HUDEP-2 (cell line): ENCODE measurements around the gene OSBP2.

Source experiments
- DNase-seq, 76 experiments: peaks; one replicate each; lab custom pipeline; 2025; ENCODE audit not compliant: unreplicated experiment in 76 of 76; lab: John Stamatoyannopoulos, UW

OSBP2 gene

GRCh38 chr22:30802202-30803166 is 107.8 kb downstream of the OSBP2 start:
- DNase-seq: peak in 72 of 76 experiments; percentile 19 to 88 (median 74)

DNA sequence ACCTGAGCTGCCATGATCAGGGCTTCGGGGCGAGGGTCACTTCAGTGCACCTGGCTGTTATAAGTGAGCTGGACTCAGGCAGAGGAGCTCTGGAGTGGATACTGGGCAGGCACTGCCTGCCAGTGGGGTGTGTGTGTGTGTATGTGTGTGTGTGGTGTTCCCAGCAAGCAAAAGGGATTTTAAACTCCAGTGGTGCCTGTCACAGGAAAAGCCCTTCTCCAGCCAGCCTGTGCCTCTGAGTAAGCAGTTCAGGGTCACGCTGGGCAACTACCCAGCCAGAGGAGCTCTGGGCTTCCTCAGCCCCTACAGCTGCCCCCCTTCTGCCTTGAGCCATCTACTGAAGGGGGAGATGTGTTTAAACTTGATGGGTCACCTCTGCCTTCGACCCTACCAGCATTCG is 109.0 kb downstream of the OSBP2 start:
- DNase-seq: no peak

DNA sequence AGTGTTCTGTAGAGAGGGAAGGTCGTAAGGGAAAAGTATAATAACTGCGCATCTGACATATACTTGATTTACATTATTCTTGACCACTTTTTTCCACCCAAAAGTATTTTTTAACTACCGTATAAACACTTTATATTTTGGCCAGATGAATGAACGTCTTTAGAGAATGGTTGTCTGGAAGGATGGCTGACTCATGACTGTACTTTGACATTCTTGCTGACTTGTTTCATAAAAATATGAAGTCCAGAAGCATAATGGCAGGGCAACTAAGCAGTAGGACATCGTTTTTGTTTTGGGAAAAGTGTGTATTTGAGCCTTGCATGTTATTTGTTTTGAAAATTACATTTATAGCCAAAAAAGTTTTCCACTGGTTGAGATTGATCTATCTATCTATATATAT is 110.0 kb downstream of the OSBP2 start:
- no peak for DNase-seq

DNA sequence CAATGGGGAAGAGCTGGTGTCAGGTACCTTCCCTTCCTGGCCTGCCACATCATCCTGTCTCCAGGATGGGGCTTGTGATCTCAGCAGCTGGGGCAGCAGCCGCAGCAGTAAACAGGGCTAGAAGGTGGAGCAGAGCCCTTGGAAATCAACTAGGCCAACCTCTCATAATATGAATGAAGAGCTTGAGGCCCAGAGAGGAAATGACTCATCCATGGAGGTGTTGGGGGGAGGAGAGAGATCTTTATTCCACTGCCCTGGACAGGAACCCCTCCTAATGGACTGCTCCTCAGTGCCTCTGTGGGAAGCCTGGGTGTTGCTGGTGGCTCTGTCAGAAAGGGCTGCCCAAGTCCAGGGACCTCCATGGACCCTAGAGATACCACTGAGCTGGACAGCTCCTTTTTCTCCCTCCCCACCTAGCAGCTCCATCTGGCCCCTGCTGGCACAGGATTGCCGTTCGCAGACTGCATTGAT is 111.8 kb downstream of the OSBP2 start:
- DNase-seq: no peak

- no peak for DNase-seq
Measured at GRCh38 chr22:30809086-30809485, 114.4 kb downstream of the OSBP2 start.

GRCh38 chr22:30810105-30810504 is 115.4 kb downstream of the OSBP2 start:
- DNase-seq: no peak

DNA sequence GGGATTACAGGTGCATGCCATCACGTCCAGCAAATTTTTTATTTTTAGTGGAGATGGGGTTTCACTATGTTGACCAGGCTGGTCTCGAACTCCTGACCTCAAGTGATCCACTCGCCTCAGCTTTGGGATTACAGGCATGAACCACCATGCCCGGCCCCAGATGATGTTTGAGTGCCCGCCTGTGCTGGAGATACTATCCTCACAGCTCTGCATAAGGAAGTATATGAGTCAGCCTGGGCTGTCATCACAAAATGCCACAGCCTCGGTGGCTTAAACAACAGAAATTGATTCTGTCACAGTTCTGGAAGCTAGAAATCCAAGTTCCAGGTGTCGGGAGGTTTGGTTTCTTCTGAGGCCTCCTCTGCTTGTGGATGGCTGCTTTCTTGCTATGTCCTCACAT is 119.3 kb downstream of the OSBP2 start:
- no peak for DNase-seq

DNA sequence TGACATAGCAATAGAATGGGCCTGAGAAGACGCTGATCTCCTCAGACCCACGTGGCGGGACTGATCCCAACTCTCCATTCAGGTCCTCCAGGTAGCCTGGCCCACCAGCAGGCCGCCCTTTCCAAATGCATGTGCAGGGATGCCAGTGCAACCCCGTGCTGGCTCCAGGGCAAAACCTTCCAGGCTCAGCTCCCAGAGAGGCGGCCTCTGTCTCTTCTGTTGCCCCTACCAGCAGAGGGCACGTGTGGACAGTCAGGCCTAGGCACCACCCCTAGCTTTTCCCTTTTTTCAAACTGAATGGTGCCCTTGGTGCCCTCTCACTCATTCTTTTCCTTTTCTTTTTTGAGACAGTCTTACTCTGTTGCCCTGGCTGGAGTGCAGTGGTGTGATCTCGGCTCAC is 121.7 kb downstream of the OSBP2 start:
- DNase-seq: peak in 25 of 76 experiments; percentile 1 to 59 (median 18)

GRCh38 chr22:30821381-30821780 is 126.7 kb downstream of the OSBP2 start:
- DNase-seq: no peak

- no peak for DNase-seq
Measured at GRCh38 chr22:30821863-30822215, 127.2 kb downstream of the OSBP2 start.

DNA sequence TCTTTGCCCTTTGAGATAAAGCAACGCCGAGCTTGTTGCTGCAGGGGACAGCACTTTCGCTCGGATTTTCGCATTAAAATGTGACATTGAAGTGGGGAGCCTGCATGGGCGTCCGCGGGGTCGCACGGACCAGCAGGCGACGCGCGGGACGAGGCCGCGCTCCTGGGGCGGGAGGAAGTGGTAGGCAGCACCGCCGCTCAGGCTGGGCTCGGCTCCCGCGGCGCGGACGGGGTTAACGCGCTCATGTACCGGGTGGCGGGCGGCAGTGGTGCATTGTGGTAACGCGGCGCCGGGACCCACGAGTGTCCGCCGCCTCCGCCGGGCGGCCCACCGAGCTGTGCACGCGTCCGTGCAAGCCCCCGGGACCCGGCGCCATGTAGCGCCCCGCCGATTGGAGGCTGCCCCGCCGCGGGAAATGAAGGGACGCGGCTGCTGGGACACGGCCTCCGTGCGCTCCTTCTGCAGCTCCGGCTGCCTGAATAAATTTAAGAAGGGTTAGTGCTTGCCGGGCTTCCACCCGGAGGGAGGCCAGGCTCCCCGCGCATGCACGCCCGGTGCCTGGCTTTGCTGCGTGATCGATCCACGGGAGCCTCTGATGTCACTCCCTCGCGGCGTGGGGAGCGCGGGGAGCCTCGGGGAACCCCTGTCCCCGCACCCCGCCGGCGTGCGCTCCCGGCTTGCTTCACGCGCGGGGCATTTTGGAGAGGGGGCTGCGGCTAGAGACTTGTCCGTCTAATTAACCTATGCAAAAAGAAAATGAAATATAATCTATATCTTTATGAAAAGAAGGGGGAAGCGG is 127.7 kb downstream of the OSBP2 start:
- DNase-seq: no peak

- DNase-seq: peak in 1 of 76 experiments; percentile 4
Measured at GRCh38 chr22:30823015-30823370, 128.3 kb downstream of the OSBP2 start.

DNA sequence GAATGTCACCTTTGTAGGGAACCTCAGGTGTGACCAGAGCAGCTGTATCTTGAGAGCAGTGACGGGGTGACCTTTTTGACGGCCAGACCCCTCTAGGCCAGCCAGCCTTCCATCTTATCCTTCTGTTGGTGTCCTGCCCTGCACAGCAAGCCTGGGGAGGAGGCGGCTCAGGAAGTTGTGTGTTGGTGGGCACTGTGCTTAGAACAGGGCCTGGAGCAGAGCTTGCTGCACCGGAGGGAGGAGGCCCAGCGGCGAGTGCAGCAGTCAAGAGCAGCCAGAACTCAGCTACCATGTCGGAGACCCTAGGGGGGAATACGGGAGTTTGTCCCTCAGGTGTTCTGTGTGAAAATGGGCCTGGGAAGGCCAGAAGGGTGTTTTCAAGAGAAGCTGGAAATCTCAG is 129.4 kb downstream of the OSBP2 start:
- no peak for DNase-seq

DNA sequence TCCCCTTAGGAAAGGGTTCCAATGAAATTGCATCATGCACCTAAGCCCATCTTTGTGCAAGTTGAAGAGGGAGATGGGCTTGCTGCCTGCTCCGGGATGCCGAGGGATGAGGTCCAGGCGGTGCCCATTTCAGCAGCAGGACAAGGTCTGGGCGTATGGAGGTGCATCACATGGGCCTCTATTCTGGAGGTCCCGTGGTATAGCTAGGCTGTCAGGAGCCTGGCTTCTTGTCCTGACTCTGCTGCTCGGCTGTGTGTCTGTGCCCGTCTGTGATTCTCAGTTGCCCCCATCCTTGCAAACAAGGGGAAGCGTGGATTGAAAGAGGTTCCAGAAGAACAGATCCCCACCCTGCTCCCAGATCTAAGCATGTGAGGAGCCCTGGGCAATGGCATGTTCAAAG is 130.0 kb downstream of the OSBP2 start:
- no peak for DNase-seq

GRCh38 chr22:30825711-30826505 is 131.2 kb downstream of the OSBP2 start:
- no peak for DNase-seq

DNA sequence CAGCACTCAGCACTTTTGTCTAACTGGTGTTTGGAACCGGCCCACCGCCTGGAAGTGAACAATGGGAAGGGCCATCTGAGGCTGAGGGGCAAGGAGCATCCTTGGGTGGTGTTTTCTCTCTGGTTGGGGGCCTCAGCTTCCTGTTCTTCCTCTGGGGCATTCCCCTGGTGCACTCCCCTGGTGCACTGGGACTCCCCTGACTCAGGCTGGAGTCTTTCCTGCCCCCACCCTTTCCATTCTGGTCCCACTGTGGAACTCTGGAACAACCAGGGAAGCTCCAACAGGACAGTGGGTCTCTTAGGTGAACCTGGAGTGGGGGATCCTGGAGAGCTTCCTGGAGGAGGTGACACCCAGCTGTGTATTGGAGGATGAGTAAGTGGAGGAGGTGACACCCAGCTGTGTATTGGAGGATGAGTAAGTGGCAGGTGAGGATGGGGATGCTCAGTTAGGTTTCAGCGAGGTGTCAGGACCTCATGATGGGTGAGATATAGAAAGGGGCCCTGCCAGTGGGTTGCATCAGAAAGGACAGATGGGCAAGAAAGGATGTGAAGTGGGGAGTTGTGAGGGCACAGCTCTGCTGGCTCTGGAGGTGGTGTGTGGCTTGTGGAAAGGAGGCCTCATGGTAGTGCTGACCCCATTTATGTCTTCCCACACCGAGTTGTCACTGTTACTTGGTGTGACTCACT is 132.1 kb downstream of the OSBP2 start:
- DNase-seq: no peak

GRCh38 chr22:30827646-30828045 is 133.0 kb downstream of the OSBP2 start:
- no peak for DNase-seq

GRCh38 chr22:30828187-30829155 is 133.8 kb downstream of the OSBP2 start:
- no peak for DNase-seq

GRCh38 chr22:30829901-30830550 is 135.4 kb downstream of the OSBP2 start:
- no peak for DNase-seq
